ENCODE measurements around the gene KLHL5.

DNA sequence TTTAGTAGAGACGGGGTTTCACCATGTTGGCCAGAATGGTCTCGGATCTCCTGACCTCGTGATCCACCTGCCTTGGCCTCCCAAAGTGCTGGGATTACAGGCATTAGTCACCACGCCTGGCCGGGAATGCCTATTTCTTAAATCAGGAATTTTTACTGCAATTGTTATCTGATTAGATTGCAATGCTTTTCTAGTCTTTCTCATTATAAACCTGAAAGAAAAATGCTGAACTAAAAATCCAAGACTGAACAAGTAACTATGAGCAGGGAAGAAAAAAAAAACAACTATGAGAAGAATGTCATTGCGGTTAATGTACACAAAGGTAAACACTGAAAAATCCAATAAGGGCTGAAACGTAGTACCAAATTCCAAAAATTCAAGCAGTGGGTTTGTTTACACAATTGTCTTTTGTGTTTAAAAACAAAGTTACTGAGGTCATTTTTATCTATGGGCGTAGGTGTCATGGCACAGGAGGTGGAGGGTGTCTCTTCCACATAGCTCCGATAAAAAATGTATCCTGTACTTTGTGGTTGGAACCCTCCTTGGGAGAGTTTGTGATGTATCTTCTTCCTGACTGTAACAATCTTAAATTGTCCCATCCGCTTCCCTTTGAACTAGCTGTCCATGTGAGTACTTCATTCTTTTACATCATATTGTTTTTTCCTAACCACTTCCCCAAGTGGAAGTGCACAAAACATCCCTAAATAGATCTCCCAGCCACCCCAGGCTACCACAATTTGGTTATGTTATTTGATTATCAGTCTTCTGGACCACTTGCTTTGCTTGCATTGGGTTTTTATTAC lies 18.8 kb upstream of the KLHL5 start:
- TF ChIP-seq POLR2A (conservative IDR thresholded peaks at IDR 0.05) (no peak), ZNF3 (CRISPR knock-in tag; IDR thresholded peaks at IDR 0.05) (no peak)
- TF ChIP-seq, protein P1, sequence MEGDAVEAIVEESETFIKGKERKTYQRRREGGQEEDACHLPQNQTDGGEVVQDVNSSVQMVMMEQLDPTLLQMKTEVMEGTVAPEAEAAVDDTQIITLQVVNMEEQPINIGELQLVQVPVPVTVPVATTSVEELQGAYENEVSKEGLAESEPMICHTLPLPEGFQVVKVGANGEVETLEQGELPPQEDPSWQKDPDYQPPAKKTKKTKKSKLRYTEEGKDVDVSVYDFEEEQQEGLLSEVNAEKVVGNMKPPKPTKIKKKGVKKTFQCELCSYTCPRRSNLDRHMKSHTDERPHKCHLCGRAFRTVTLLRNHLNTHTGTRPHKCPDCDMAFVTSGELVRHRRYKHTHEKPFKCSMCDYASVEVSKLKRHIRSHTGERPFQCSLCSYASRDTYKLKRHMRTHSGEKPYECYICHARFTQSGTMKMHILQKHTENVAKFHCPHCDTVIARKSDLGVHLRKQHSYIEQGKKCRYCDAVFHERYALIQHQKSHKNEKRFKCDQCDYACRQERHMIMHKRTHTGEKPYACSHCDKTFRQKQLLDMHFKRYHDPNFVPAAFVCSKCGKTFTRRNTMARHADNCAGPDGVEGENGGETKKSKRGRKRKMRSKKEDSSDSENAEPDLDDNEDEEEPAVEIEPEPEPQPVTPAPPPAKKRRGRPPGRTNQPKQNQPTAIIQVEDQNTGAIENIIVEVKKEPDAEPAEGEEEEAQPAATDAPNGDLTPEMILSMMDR (IDR thresholded peaks at IDR 0.05 in 2 of 3, conservative IDR thresholded peaks at IDR 0.05 in 1 of 3; ENCODE audit: insufficient read depth in 2 of 3, low read depth in 1 of 3, low read length in 3 of 3), result no peak
